ENCODE data around the gene RXRA. TPM values are rescaled to one million over a fixed set of nuclear protein-coding genes. Genes with fewer than 3 reads are reported as not detected.

Gene RXRA
- total and polyA plus RNA-seq, 2 donors (not counting 3 experiments of a cell fraction or from before 2014, with no cell fraction given): 15.4 to 37.4 TPM

- intact Hi-C loops (cut with micrococcal nuclease): no loop called here
- H3K79me2 ChIP-seq (ENCODE audit: control insufficient read depth, insufficient read depth, low read length): no peaks in the 10 kb centered on the region
- no peak for TF ChIP-seq CTCF (IDR thresholded peaks at IDR 0.05; ENCODE audit: extremely low read depth in 1 of 2, insufficient read depth in 1 of 2, low read depth in 1 of 2, low read length in 2 of 2)
- TF ChIP-seq POLR2A (IDR thresholded peaks at IDR 0.05; ENCODE audit: low read depth, low read length): no peak
- TF ChIP-seq EZH2 (IDR thresholded peaks at IDR 0.05; ENCODE audit: borderline replicate concordance, low read depth, low read length, severe bottlenecking): no peak
- no peak for TF ChIP-seq MAX (IDR thresholded peaks at IDR 0.05; ENCODE audit: insufficient read depth, insufficient read length)
- TF ChIP-seq JUN (IDR thresholded peaks at IDR 0.05; ENCODE audit: borderline replicate concordance, insufficient read depth, insufficient read length, low read depth): no peak
- no peak for TF ChIP-seq FOS (IDR thresholded peaks at IDR 0.05; ENCODE audit: borderline replicate concordance, insufficient read depth, low read length)
- TF ChIP-seq POLR2AphosphoS5 (IDR thresholded peaks at IDR 0.05; ENCODE audit: insufficient read depth, low read depth, low read length): no peak
- TF ChIP-seq GATA2 (IDR thresholded peaks at IDR 0.05; ENCODE audit: insufficient read depth, insufficient read length, low read depth, low read length): no peak
- TF ChIP-seq MYC (IDR thresholded peaks at IDR 0.05; ENCODE audit: low read depth, low read length): no peak
- FAIRE-seq: no peak
- no peak for DNase-seq (ENCODE audit: low read depth, low spot score)
- H3K4me1 ChIP-seq (ENCODE audit: control insufficient read depth, extremely low read depth, insufficient read depth, low read length): peaks cover 3% of the 10 kb centered on the region
- H3K9ac ChIP-seq (replicated peaks; ENCODE audit: extremely low read depth, insufficient read depth, low read length): no peak overlapping the region
- no peaks in the 10 kb centered on the region for H4K20me1 ChIP-seq (replicated peaks; ENCODE audit: control insufficient read depth, extremely low read depth, insufficient read depth, low read length)
- ChIA-PET CTCF (no interaction called here), POLR2A (no interaction called here)
- H3K27ac ChIP-seq (ENCODE audit: insufficient read depth, low read depth, low read length): no peak overlapping the region
- no TSS peak for BruUV-seq (replicated peaks)
- no peak overlapping the region for H3K4me3 ChIP-seq (replicated peaks in 1 of 3; ENCODE audit: insufficient read depth in 1 of 3, low read depth in 1 of 3, low read length in 3 of 3)
- dilution Hi-C loops (cut with MboI; ENCODE audit: extremely low pct_ligation_motif_present, low sequenced_read_pairs): no loop called here
- no peak overlapping the region for H3K4me2 ChIP-seq (ENCODE audit: insufficient read depth, low read length)
- no peaks in the 10 kb centered on the region for H3K9me1 ChIP-seq (replicated peaks; ENCODE audit: control insufficient read depth, extremely low read depth, insufficient read depth, low read length)
- H3K27me3 ChIP-seq (ENCODE audit: control insufficient read depth in 2 of 2, insufficient read depth in 2 of 2, low read length in 2 of 2): no peaks in the 10 kb centered on the region
- H3K9me3 ChIP-seq (replicated peaks; ENCODE audit: control insufficient read depth, insufficient read depth, low read length): no peaks in the 10 kb centered on the region
- no peaks in the 10 kb centered on the region for H3K36me3 ChIP-seq (ENCODE audit: control insufficient read depth in 2 of 2, extremely low read depth in 1 of 2, insufficient read depth in 2 of 2, low read length in 2 of 2)
- H2AFZ ChIP-seq (ENCODE audit: low read depth, low read length): no peak overlapping the region
Observed at GRCh38 chr9:134469041-134469875, 143.0 kb downstream of the RXRA start.

Data from endothelial cell of umbilical vein (primary cell).